Measurements from ENCODE around the gene ADAT1.

ADAT1 gene

GRCh38 chr16:75572864-75573542 is 50.1 kb downstream of the ADAT1 start:
- DNase-seq: no peak

- DNase-seq: no peak
Measured at GRCh38 chr16:75570396-75571065, 52.5 kb downstream of the ADAT1 start.

GRCh38 chr16:75567911-75568310 is 55.2 kb downstream of the ADAT1 start:
- DNase-seq: no peak

GRCh38 chr16:75566758-75567255 is 56.3 kb downstream of the ADAT1 start:
- no peak for DNase-seq

GRCh38 chr16:75566040-75566757 is 56.9 kb downstream of the ADAT1 start, which contains the start of gene GABARAPL2:
Gene GABARAPL2 (plus strand): TSS chr16:75566379. CDS start chr16:75566487, 108 bp downstream.
- DNase-seq: peak; percentile 60

GRCh38 chr16:75565640-75566039 is 57.4 kb downstream of the ADAT1 start:
- no peak for DNase-seq

- DNase-seq: peak; percentile 17
Measured at GRCh38 chr16:75559564-75560372, 63.3 kb downstream of the ADAT1 start.

- no peak for DNase-seq
Measured at GRCh38 chr16:75558846-75559401, 64.2 kb downstream of the ADAT1 start.

- DNase-seq: no peak
Measured at GRCh38 chr16:75556431-75556950, 66.6 kb downstream of the ADAT1 start.

- DNase-seq: peak; percentile 81
Measured at GRCh38 chr16:75555707-75556430, 67.2 kb downstream of the ADAT1 start, which contains the start of gene TMEM231. Gene TMEM231 (minus strand): TSS chr16:75556252. CDS start chr16:75556209, 43 bp downstream.

- peak; percentile 78 for DNase-seq
Measured at GRCh38 chr16:75555213-75555706, 67.8 kb downstream of the ADAT1 start.

- DNase-seq: no peak
Measured at GRCh38 chr16:75552951-75553350, 70.1 kb downstream of the ADAT1 start.

GRCh38 chr16:75550211-75550662 is 72.8 kb downstream of the ADAT1 start:
- peak; percentile 43 for DNase-seq
